PC-3 (cell line): ENCODE measurements around the gene ATF7IP2.

ENCODE experiments used
- EZH2phosphoT487 ChIP-seq: fragments of 300-600 bp; sonication (generic); IDR thresholded peaks from 2 replicates; pipeline ENCODE4 v1.6.1; 2018; ENCODE audit warnings: mild to moderate bottlenecking, antibody characterized with exemption, low read length, borderline replicate concordance
- TF ChIP-seq, protein P1 (sequence below): fragments of 300-600 bp; sonication (generic); conservative IDR thresholded peaks from 2 replicates; pipeline ENCODE4 v1.5.1; 2017; ENCODE audit warnings: antibody characterized with exemption, low read depth, mild to moderate bottlenecking, low read length

DNA sequence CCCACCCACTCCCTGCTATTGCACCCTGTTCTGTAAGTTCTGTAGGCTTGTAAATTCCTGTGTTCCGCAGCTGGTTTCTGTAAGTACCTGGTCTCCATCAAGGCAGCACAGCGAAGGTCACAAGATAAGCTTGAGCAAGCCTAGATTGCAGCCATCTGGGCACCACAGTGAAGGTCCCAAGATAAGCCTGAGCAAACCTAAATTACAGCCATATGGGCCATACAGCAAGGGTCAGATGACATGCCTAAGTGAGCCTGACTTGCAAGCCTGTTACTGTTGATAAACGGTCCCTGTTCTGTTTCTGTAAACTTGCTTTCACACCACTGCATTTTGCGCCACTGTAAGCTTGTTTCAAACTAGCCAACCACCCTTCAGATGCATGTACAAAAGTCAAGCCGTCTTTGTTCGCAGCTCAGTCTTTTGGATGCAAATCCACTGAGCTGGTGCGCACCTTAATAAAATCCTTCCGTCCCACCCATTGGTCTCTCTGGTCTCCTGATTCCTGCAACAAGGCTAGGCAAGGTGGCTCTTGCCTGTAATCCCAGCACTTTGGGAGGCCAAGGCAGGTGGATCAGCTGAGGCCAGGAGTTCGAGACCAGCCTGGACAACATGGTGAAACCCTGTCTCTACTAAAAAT lies 42.6 kb upstream of the ATF7IP2 start:
- TF ChIP-seq, protein P1, sequence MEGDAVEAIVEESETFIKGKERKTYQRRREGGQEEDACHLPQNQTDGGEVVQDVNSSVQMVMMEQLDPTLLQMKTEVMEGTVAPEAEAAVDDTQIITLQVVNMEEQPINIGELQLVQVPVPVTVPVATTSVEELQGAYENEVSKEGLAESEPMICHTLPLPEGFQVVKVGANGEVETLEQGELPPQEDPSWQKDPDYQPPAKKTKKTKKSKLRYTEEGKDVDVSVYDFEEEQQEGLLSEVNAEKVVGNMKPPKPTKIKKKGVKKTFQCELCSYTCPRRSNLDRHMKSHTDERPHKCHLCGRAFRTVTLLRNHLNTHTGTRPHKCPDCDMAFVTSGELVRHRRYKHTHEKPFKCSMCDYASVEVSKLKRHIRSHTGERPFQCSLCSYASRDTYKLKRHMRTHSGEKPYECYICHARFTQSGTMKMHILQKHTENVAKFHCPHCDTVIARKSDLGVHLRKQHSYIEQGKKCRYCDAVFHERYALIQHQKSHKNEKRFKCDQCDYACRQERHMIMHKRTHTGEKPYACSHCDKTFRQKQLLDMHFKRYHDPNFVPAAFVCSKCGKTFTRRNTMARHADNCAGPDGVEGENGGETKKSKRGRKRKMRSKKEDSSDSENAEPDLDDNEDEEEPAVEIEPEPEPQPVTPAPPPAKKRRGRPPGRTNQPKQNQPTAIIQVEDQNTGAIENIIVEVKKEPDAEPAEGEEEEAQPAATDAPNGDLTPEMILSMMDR: no peak
- TF ChIP-seq EZH2phosphoT487: no peak
